Measurements from ENCODE around the gene NDUFAF8. TPM values are rescaled to one million over a fixed set of nuclear protein-coding genes. Genes with fewer than 3 reads are reported as not detected.

The NDUFAF8 gene
- polyA plus RNA-seq, 1 experiment = 181 TPM

- Histone ChIP-seq H3K4me3 (ENCODE audit: low read depth, low read length) (peak overlapping the region; percentile 80), H3K27ac (ENCODE audit: low read depth, low read length) (peak overlapping the region; percentile 21), H3K9me3 (ENCODE audit: control insufficient read depth, insufficient read depth, low read length) (no peaks in the 10 kb centered on the region; the same call in 1 of the 2 replicates), H3K27me3 (ENCODE audit: control insufficient read depth, insufficient read depth, low read length) (no peaks in the 10 kb centered on the region)
- CTCF ChIA-PET = interaction anchor here (1.0 to 1.6 kb wide), 4 partner anchors 15 to 97 kb away, joined by 3 to 4 read pairs (median 4); no protein-coding TSS in a partner anchor
- no peak for TF ChIP-seq CTCF (IDR thresholded peaks at IDR 0.05; ENCODE audit: low read depth, low read length)
- no peak for DNase-seq (ENCODE audit: low read depth, low spot score)
- POLR2A ChIA-PET = interaction anchor here (0.5 to 1.7 kb wide), 3 partner anchors 17 to 266 kb away, joined by 3 to 17 read pairs (median 3); partner anchors contain the start of gene CEP131
Observed at GRCh38 chr17:81239714-81240555, 817 bp downstream of the NDUFAF8 start.

GRCh38 chr17:81240761-81241160 is 1.6 kb downstream of the NDUFAF8 start:
- Histone ChIP-seq H3K27me3 (ENCODE audit: control insufficient read depth, insufficient read depth, low read length) (no peaks in the 10 kb centered on the region), H3K9me3 (ENCODE audit: control insufficient read depth, insufficient read depth, low read length) (no peaks in the 10 kb centered on the region; the same call in 1 of the 2 replicates), H3K27ac (ENCODE audit: low read depth, low read length) (no peak overlapping the region), H3K4me3 (ENCODE audit: low read depth, low read length) (no peak overlapping the region)
- no peak for DNase-seq (ENCODE audit: low read depth, low spot score)
- TF ChIP-seq CTCF (IDR thresholded peaks at IDR 0.05; ENCODE audit: low read depth, low read length) = no peak
- CTCF ChIA-PET = interaction anchor here (1.2 to 1.6 kb wide), 3 partner anchors 14 to 98 kb away, joined by 4 read pairs; no protein-coding TSS in a partner anchor
- POLR2A ChIA-PET = no interaction called here

GRCh38 chr17:81241203-81241602 is 2.1 kb downstream of the NDUFAF8 start:
- no peak for TF ChIP-seq CTCF (IDR thresholded peaks at IDR 0.05; ENCODE audit: low read depth, low read length)
- H3K4me3 ChIP-seq (ENCODE audit: low read depth, low read length) = no peak overlapping the region
- no peak overlapping the region for H3K27ac ChIP-seq (ENCODE audit: low read depth, low read length)
- POLR2A ChIA-PET = no interaction called here
- H3K9me3 ChIP-seq (ENCODE audit: control insufficient read depth, insufficient read depth, low read length) = no peaks in the 10 kb centered on the region; the same call in 1 of the 2 replicates
- no peak for DNase-seq (ENCODE audit: low read depth, low spot score)
- no peaks in the 10 kb centered on the region for H3K27me3 ChIP-seq (ENCODE audit: control insufficient read depth, insufficient read depth, low read length)
- CTCF ChIA-PET = interaction anchor here (1.2 to 1.6 kb wide), 3 partner anchors 14 to 99 kb away, joined by 4 read pairs; no protein-coding TSS in a partner anchor

GRCh38 chr17:81241648-81242420 is 2.7 kb downstream of the NDUFAF8 start:
- Histone ChIP-seq H3K27me3 (ENCODE audit: control insufficient read depth, insufficient read depth, low read length) (no peaks in the 10 kb centered on the region), H3K27ac (ENCODE audit: low read depth, low read length) (no peak overlapping the region), H3K9me3 (ENCODE audit: control insufficient read depth, insufficient read depth, low read length) (no peaks in the 10 kb centered on the region; the same call in 1 of the 2 replicates), H3K4me3 (ENCODE audit: low read depth, low read length) (no peak overlapping the region)
- ChIA-PET POLR2A (no interaction called here), CTCF (interaction anchor here (0.6 to 1.2 kb wide), 2 partner anchors 97 to 99 kb away, joined by 4 read pairs; no protein-coding TSS in a partner anchor)
- no peak for DNase-seq (ENCODE audit: low read depth, low spot score)
- TF ChIP-seq CTCF (IDR thresholded peaks at IDR 0.05; ENCODE audit: low read depth, low read length) = peak; percentile 70
